Subcutaneous adipose tissue (tissue), 4 donors: ENCODE data around the gene FYB1. TPM values are rescaled to one million over a fixed set of nuclear protein-coding genes. Genes with fewer than 3 reads are reported as not detected.

Experiments
- total RNA-seq, 4 donors: library from RNA; depleted of rRNA; stranded (reverse); fragments of >200 nt; gene quantifications; one replicate each; pipeline ENCODE4 v1.1.0, GENCODE V29; 2016
- TF ChIP-seq, protein P1 (sequence below): fragments of 450-650 bp; IDR thresholded peaks from one replicate; pipeline ENCODE4 v1.5.1; 2016; ENCODE audit warnings: low read depth, mild to moderate bottlenecking, control low read depth, antibody characterized with exemption, moderate library complexity

The FYB1 gene
- total RNA-seq, 4 donors from 2014 or later = 7.5 to 80.6 (median 26.7) TPM

DNA sequence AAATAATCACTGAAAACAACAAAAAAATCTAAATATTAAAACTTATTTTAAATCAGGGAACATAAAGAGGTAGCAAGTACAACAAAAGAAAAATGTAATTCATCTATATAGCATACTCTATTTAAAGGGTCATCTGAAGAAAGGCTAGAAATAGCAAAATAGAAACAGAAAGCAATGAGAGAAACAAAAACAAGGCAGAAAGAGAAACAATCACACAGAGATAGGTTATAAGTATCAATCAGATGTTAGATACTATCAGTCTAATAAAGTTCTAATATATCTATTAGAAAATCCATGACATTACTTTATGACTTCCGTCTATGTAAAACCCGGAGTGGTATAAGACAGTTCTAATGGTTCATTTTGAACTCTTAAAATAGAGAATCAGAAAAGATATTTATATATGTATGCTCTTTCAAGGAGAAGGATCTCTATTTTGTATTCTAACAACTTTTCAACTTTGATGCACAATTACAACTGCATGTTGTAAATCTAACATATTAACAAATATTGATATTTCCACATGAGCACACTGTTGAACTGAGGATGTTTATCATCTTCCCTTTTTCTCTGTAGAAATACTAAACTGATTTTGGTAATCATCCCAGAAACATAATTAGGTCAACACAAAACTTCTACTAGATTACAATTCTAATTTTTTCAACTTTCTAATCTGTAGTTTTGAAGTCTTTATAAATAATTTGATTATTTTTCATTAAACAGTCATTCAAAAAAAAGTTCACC lies 161.0 kb downstream of the FYB1 start:
- TF ChIP-seq, protein P1, sequence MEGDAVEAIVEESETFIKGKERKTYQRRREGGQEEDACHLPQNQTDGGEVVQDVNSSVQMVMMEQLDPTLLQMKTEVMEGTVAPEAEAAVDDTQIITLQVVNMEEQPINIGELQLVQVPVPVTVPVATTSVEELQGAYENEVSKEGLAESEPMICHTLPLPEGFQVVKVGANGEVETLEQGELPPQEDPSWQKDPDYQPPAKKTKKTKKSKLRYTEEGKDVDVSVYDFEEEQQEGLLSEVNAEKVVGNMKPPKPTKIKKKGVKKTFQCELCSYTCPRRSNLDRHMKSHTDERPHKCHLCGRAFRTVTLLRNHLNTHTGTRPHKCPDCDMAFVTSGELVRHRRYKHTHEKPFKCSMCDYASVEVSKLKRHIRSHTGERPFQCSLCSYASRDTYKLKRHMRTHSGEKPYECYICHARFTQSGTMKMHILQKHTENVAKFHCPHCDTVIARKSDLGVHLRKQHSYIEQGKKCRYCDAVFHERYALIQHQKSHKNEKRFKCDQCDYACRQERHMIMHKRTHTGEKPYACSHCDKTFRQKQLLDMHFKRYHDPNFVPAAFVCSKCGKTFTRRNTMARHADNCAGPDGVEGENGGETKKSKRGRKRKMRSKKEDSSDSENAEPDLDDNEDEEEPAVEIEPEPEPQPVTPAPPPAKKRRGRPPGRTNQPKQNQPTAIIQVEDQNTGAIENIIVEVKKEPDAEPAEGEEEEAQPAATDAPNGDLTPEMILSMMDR = no peak

DNA sequence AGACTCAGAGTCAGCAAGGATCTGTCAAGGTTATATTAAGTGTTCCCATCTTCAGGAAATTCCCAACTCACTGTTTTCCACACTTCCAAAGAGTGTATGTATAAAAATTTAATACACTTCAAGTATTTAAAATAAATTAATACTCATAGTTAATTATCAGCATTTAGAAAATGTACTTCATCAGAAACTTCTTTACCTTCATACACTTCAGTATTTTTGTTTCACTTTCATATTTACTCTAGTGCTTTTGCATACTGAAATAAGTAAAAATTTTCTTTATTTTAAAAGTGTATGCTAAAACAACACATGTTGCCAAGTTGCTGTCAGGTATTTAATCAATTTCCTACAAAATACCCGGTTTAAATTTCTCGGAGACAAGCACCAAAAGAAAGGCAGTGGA lies 161.6 kb downstream of the FYB1 start:
- TF ChIP-seq, protein P1 = no peak

DNA sequence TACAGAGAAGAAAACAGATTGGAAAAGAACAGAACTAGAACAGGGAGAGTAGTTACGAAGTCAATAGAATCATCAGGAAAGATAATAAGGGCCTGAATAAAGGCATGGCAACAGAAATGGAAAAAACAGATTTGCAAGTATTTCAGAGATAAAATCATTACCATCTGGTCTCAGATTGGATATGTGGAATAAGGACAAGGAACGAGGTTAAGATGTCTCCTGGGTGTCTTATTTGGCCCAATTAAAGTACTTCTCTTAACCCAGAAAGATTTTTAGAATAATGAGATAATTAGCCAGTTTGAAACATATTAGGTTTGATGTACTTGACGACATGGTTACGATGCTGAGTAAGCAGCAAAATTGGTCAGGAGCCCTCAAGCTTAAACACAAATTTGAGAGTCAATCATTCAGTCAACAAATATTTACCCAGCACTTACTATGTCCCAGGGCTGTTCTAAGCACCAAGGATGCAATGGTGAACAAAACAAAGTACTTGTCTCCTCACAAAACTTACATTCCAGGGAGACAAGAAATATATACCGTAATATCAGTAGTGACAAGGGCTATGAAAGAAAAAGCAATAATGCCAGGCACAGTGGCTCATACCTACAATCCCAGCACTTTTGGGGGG lies 163.5 kb downstream of the FYB1 start:
- TF ChIP-seq, protein P1 = no peak

Other genes starting within 250 kb of the FYB1 start
- gene RICTOR, start 145.2 kb downstream of the FYB1 start, total RNA-seq = 10 to 100 TPM; 35.2 to 55.6 (median 39.3) TPM
- gene C9, start 144.9 kb upstream of the FYB1 start, total RNA-seq = 1 to 10 TPM in 1 of 4 donors, under 1 TPM in 1, not detected in 2; 0.38 to 1.3 TPM
- gene DAB2, start 205.4 kb upstream of the FYB1 start, total RNA-seq = 100 to 1,000 TPM; 107 to 293 (median 247) TPM